ENCODE data around the gene SIVA1. TPM values are rescaled to one million over a fixed set of nuclear protein-coding genes. Genes with fewer than 3 reads are reported as not detected.

The SIVA1 gene
- total and polyA plus RNA-seq, 4 donors, result 67.4 to 115 (median 99.6) TPM

DNA sequence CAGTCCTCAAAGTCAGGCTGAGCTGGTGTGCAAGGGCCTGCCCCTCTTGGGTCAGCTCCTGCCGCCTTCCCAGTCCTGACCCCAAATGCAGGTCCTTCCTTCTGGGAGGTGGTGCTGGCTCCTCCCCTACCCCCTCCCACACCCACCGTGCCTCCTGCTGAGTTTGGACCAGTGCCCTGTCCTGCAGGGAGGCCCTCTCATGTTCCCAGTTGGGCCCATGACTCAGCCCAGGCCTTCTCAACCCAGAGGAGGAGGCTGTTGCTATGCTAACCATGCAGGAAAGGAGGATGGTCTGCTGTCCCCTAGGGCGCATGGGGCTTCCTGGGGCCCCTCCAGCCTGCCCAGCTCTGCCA lies 52.4 kb downstream of the SIVA1 start:
- H3K4me1 ChIP-seq (ENCODE audit: control insufficient read depth in 4 of 4, insufficient read depth in 4 of 4, low read length in 3 of 4), result peaks cover 11 to 35% (median 21%) of the 10 kb centered on the region in 4 donors

DNA sequence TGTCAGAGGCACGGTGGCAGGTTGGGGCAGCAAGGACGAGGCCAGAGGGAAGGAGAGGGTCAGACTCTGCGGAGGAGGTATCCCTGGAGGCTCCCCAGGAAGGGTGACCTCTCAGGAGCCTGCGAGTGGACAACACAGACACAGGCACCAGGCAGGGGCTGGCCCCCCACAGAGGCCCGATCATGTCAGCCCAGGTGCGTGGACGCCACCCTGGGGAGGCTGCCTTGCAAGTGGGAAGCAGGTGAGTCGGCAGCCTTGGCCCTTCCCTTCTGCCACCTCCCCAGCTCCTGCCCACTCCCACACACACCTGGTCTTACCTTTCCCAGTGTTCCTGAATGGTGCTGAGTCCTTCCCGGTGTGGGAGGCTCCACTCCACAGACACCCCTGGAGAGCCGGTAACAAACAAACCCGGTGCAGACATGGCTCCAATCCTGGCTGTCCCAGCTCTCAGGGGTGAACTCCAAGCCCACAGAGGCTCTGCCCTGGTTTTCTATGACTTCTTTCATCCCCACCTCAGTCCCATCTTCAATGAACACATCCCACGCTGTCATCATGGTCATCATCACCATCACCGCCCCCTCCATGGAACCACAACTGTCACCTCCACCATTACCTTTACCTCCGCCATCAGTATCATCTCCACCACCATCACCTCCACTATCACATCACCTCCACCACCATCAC lies 53.1 kb downstream of the SIVA1 start:
- Histone ChIP-seq H3K4me3 (ENCODE audit: low read depth in 1 of 3, low read length in 3 of 3) (no peak overlapping the region), H3K4me1 (ENCODE audit: control insufficient read depth in 4 of 4, insufficient read depth in 4 of 4, low read length in 3 of 4) (peaks cover 11 to 33% (median 20%) of the 10 kb centered on the region in 4 donors), H3K27me3 (ENCODE audit: control insufficient read depth in 4 of 4, insufficient read depth in 4 of 4, low read length in 3 of 4) (no peaks in the 10 kb centered on the region), H3K36me3 (ENCODE audit: control insufficient read depth in 4 of 4, insufficient read depth in 3 of 4, low read depth in 1 of 4, low read length in 3 of 4) (no peaks in the 10 kb centered on the region), H3K9ac (ENCODE audit: low read depth in 1 of 2, low read length in 2 of 2) (no peak overlapping the region), H3K27ac (ENCODE audit: low read depth in 1 of 2, low read length in 2 of 2) (no peak overlapping the region), H3K9me3 (ENCODE audit: control insufficient read depth in 4 of 4, low read length in 3 of 4) (no peaks in the 10 kb centered on the region)
- DNase-seq (ENCODE audit: low spot score), result no peak
- TF ChIP-seq JUND (IDR thresholded peaks at IDR 0.05) (no peak), NR2F2 (IDR thresholded peaks at IDR 0.05) (no peak), HNF4A (conservative IDR thresholded peaks at IDR 0.05) (no peak), GABPA (IDR thresholded peaks at IDR 0.05 in 1 of 2, conservative IDR thresholded peaks at IDR 0.05 in 1 of 2) (no peak), RAD21 (IDR thresholded peaks at IDR 0.05) (no peak), TAF1 (conservative IDR thresholded peaks at IDR 0.05) (no peak)
- WGBS, result 84% methylated on average over 14 of the region's 14 CpGs

More for the DNA sequence above, 52.4 kb downstream of the SIVA1 start:
- Histone ChIP-seq H3K27me3 (ENCODE audit: control insufficient read depth in 4 of 4, insufficient read depth in 4 of 4, low read length in 3 of 4) (no peaks in the 10 kb centered on the region), H3K27ac (ENCODE audit: low read depth in 1 of 2, low read length in 2 of 2) (no peak overlapping the region), H3K9me3 (ENCODE audit: control insufficient read depth in 4 of 4, low read length in 3 of 4) (no peaks in the 10 kb centered on the region), H3K36me3 (ENCODE audit: control insufficient read depth in 4 of 4, insufficient read depth in 3 of 4, low read depth in 1 of 4, low read length in 3 of 4) (no peaks in the 10 kb centered on the region), H3K4me3 (ENCODE audit: low read depth in 1 of 3, low read length in 3 of 3) (no peak overlapping the region), H3K9ac (ENCODE audit: low read depth in 1 of 2, low read length in 2 of 2) (no peak overlapping the region)
- WGBS, result 58% methylated on average over 3 of the region's 3 CpGs
- TF ChIP-seq RAD21 (IDR thresholded peaks at IDR 0.05) (no peak), HNF4A (conservative IDR thresholded peaks at IDR 0.05) (no peak)
- DNase-seq (ENCODE audit: low spot score), result no peak

DNA sequence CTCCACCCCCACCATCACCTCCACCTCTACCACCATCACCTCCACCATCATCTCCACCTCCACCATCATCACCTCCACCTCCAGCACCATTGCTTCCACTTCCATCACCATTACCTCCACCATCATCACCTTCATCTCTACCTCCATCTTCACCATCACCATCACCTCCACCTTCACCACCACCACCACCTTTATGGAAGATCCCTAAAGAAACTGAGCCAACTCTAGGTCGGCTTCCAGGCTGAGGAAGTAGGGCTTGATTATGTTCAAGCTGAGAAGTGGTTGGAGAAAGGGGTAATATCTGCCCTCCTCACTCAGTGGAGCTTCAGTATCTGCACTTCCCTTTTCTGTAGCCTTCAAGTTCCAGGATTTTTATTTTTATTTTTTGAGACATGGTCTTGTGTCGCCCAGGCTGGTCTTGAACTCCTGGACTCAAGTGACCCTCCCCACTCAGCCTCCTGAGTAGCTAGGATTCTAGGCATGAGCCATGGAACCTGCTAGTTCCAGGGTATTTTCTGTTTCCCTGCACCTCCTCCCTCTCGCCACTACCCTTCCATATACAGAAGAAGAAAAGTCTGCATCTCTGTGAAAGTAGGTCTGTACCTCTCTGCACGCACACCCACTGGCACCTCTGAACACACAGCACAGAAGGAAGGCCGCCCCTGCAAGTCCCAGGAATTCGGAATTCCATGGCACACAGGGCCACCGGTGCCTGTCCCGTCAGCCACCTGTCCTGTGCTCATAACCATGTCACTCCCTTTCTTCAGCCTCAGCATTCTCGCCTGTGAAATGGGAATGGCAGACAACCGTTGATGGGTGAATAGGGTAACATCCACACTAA lies 53.9 kb downstream of the SIVA1 start:
- TF ChIP-seq ATF3 (IDR thresholded peaks at IDR 0.05) (no peak), HNF4A (conservative IDR thresholded peaks at IDR 0.05) (no peak), RAD21 (IDR thresholded peaks at IDR 0.05) (no peak), GABPA (IDR thresholded peaks at IDR 0.05 in 1 of 2, conservative IDR thresholded peaks at IDR 0.05 in 1 of 2) (no peak), JUND (IDR thresholded peaks at IDR 0.05) (no peak), TAF1 (conservative IDR thresholded peaks at IDR 0.05) (no peak), HNF4G (IDR thresholded peaks at IDR 0.05) (no peak), FOXA1 (IDR thresholded peaks at IDR 0.05) (no peak), RXRA (IDR thresholded peaks at IDR 0.05) (no peak), EGR1 (IDR thresholded peaks at IDR 0.05; ENCODE audit: low read depth in 2 of 2) (no peak), YY1 (IDR thresholded peaks at IDR 0.05) (no peak), MAX (IDR thresholded peaks at IDR 0.05) (no peak), SP1 (IDR thresholded peaks at IDR 0.05) (no peak), CTCF (IDR thresholded peaks at IDR 0.05; ENCODE audit: low read depth, low read length, missing input control) (no peak), NR2F2 (IDR thresholded peaks at IDR 0.05) (no peak), FOXA2 (IDR thresholded peaks at IDR 0.05) (no peak)
- TF ChIP-seq, protein P1, sequence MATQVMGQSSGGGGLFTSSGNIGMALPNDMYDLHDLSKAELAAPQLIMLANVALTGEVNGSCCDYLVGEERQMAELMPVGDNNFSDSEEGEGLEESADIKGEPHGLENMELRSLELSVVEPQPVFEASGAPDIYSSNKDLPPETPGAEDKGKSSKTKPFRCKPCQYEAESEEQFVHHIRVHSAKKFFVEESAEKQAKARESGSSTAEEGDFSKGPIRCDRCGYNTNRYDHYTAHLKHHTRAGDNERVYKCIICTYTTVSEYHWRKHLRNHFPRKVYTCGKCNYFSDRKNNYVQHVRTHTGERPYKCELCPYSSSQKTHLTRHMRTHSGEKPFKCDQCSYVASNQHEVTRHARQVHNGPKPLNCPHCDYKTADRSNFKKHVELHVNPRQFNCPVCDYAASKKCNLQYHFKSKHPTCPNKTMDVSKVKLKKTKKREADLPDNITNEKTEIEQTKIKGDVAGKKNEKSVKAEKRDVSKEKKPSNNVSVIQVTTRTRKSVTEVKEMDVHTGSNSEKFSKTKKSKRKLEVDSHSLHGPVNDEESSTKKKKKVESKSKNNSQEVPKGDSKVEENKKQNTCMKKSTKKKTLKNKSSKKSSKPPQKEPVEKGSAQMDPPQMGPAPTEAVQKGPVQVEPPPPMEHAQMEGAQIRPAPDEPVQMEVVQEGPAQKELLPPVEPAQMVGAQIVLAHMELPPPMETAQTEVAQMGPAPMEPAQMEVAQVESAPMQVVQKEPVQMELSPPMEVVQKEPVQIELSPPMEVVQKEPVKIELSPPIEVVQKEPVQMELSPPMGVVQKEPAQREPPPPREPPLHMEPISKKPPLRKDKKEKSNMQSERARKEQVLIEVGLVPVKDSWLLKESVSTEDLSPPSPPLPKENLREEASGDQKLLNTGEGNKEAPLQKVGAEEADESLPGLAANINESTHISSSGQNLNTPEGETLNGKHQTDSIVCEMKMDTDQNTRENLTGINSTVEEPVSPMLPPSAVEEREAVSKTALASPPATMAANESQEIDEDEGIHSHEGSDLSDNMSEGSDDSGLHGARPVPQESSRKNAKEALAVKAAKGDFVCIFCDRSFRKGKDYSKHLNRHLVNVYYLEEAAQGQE (IDR thresholded peaks at IDR 0.05), result no peak
- TF ChIP-seq, protein P2, sequence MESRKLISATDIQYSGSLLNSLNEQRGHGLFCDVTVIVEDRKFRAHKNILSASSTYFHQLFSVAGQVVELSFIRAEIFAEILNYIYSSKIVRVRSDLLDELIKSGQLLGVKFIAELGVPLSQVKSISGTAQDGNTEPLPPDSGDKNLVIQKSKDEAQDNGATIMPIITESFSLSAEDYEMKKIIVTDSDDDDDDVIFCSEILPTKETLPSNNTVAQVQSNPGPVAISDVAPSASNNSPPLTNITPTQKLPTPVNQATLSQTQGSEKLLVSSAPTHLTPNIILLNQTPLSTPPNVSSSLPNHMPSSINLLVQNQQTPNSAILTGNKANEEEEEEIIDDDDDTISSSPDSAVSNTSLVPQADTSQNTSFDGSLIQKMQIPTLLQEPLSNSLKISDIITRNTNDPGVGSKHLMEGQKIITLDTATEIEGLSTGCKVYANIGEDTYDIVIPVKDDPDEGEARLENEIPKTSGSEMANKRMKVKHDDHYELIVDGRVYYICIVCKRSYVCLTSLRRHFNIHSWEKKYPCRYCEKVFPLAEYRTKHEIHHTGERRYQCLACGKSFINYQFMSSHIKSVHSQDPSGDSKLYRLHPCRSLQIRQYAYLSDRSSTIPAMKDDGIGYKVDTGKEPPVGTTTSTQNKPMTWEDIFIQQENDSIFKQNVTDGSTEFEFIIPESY (IDR thresholded peaks at IDR 0.05), result no peak
- 89% methylated on average over 10 of the region's 10 CpGs for WGBS
- H3K4me1 ChIP-seq (ENCODE audit: control insufficient read depth in 4 of 4, insufficient read depth in 4 of 4, low read length in 3 of 4), result peaks cover 4 to 25% (median 13%) of the 10 kb centered on the region in 4 donors

More for the DNA sequence above, 53.9 kb downstream of the SIVA1 start:
- Histone ChIP-seq H3K4me3 (ENCODE audit: low read depth in 1 of 3, low read length in 3 of 3) (no peak overlapping the region), H3K9me3 (ENCODE audit: control insufficient read depth in 4 of 4, low read length in 3 of 4) (no peaks in the 10 kb centered on the region), H3K27ac (ENCODE audit: low read depth in 1 of 2, low read length in 2 of 2) (no peak overlapping the region), H3K9ac (ENCODE audit: low read depth in 1 of 2, low read length in 2 of 2) (no peak overlapping the region), H3K27me3 (ENCODE audit: control insufficient read depth in 4 of 4, insufficient read depth in 4 of 4, low read length in 3 of 4) (no peaks in the 10 kb centered on the region), H3K36me3 (ENCODE audit: control insufficient read depth in 4 of 4, insufficient read depth in 3 of 4, low read depth in 1 of 4, low read length in 3 of 4) (no peaks in the 10 kb centered on the region)
- DNase-seq (ENCODE audit: low spot score), result no peak
